Astrocyte (in vitro differentiated cells and primary cell): ENCODE data around the gene ENOSF1. TPM values are rescaled to one million over a fixed set of nuclear protein-coding genes. Genes with fewer than 3 reads are reported as not detected.

Experiments used
- DNase-seq: peaks from one replicate; pipeline ENCODE4 v3.0.0-alpha.2; 2010; ENCODE audit warnings: low read depth
- FAIRE-seq: peaks from 2 replicates; lab custom pipeline; 2011; peaks lifted over from hg19 to GRCh38; lab: Jason Lieb, UNC
- H2AFZ ChIP-seq: 2 replicates; pipeline ENCODE4 v1.6.0; 2012; ENCODE audit warnings: low read depth, low read length, inconsistent platforms
- H3K27ac ChIP-seq: 2 replicates; pipeline ENCODE4 v1.5.1; 2011; ENCODE audit warnings: low read depth, low read length, inconsistent platforms
- H3K27me3 ChIP-seq: 2 replicates; pipeline ENCODE4 v1.6.0; 2011; ENCODE audit warnings: low read length, inconsistent platforms; ENCODE audit not compliant: insufficient read depth
- H3K36me3 ChIP-seq: 2 replicates; pipeline ENCODE4 v1.5.1; 2011; ENCODE audit warnings: low read length, inconsistent platforms; ENCODE audit not compliant: insufficient read depth
- H3K4me1 ChIP-seq: 2 replicates; pipeline ENCODE4 v1.5.1; 2011; ENCODE audit warnings: low read length, inconsistent platforms; ENCODE audit not compliant: insufficient read depth
- H3K4me2 ChIP-seq: 2 replicates; pipeline ENCODE4 v1.6.0; 2012; ENCODE audit warnings: low read length, inconsistent platforms
- H3K4me3 ChIP-seq: 2 replicates; pipeline ENCODE4 v1.5.1; 2011; ENCODE audit warnings: low read depth, mild to moderate bottlenecking, low read length, inconsistent platforms; ENCODE audit not compliant: insufficient read depth
- H3K79me2 ChIP-seq: 2 replicates; pipeline ENCODE4 v1.6.0; 2012; ENCODE audit warnings: mild to moderate bottlenecking, low read length, inconsistent platforms; ENCODE audit not compliant: insufficient read depth
- H3K9ac ChIP-seq: 2 replicates; pipeline ENCODE4 v1.6.0; 2012; ENCODE audit warnings: mild to moderate bottlenecking, low read length, inconsistent platforms
- H3K9me3 ChIP-seq: 2 replicates; pipeline ENCODE4 v1.5.1; 2012; ENCODE audit warnings: low read depth, mild to moderate bottlenecking, low read length, inconsistent platforms; ENCODE audit not compliant: insufficient read depth
- H4K20me1 ChIP-seq: 2 replicates; pipeline ENCODE4 v1.6.0; 2012; ENCODE audit warnings: low read length, inconsistent platforms; ENCODE audit not compliant: insufficient read depth
- H3K27ac Mint-ChIP-seq: one replicate; pipeline ENCODE4 v1.8.0; 2021; ENCODE audit warnings: mild to moderate bottlenecking, mixed read lengths; ENCODE audit not compliant: unreplicated experiment
- H3K27me3 Mint-ChIP-seq: one replicate; pipeline ENCODE4 v1.8.0; 2021; ENCODE audit warnings: low read depth, mixed read lengths; ENCODE audit not compliant: unreplicated experiment
- H3K36me3 Mint-ChIP-seq: one replicate; pipeline ENCODE4 v1.8.0; 2021; ENCODE audit warnings: low read depth, mixed read lengths; ENCODE audit not compliant: unreplicated experiment
- H3K4me1 Mint-ChIP-seq: one replicate; pipeline ENCODE4 v1.8.0; 2021; ENCODE audit warnings: low read depth, mixed read lengths; ENCODE audit not compliant: unreplicated experiment
- H3K4me3 Mint-ChIP-seq: one replicate; pipeline ENCODE4 v1.8.0; 2021; ENCODE audit warnings: mild to moderate bottlenecking, moderate library complexity, mixed read lengths; ENCODE audit not compliant: unreplicated experiment
- H3K9me3 Mint-ChIP-seq: one replicate; pipeline ENCODE4 v1.8.0; 2021; ENCODE audit warnings: mild to moderate bottlenecking, mixed read lengths; ENCODE audit not compliant: unreplicated experiment
- EZH2 ChIP-seq: IDR thresholded peaks from 2 replicates; pipeline ENCODE4 v1.6.1; 2012; ENCODE audit warnings: mild to moderate bottlenecking, low read length, inconsistent platforms; ENCODE audit not compliant: insufficient read depth
- total RNA-seq: library from RNA; stranded (reverse); gene quantifications from 2 replicates; pipeline ENCODE4 v1.2.1, GENCODE V29; 2021
- TF ChIP-seq, protein P1 (sequence below): IDR thresholded peaks from 2 replicates; pipeline ENCODE4 v1.5.1; 2011; ENCODE audit warnings: low read depth, mild to moderate bottlenecking, inconsistent platforms, low read length, moderate library complexity; ENCODE audit not compliant: insufficient read depth

Gene ENOSF1
- total RNA-seq, 1 donor from 2014 or later: 14.4 TPM

DNA sequence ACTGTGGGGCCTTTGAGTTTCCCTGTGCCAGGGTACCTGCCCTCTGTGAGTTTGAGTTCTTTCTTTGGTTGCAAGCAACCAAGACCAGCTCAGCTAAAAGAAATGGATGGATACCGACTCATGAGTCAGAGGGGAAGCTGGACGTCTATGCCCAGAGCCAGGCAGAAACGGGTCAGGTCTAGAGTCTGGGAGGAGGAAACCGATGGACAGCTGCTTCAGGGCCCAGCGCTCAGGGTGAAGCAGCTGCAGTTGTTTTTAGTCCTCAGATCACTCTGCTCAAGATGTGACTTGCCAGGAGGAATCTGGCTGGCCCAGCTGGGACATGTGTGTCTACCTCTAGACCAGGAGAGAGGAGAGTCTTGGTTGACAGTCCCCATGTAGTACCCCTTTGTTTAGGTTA, 65.1 kb downstream of the ENOSF1 start:
- no peak overlapping the region for H3K9ac ChIP-seq
- Mint-ChIP-seq H3K27me3 (no peaks in the 10 kb centered on the region), H3K36me3 (no peaks in the 10 kb centered on the region), H3K27ac (no peak overlapping the region), H3K4me3 (no peak overlapping the region), H3K9me3 (peaks cover 1% of the 10 kb centered on the region), H3K4me1 (peaks cover 6% of the 10 kb centered on the region)
- no peaks in the 10 kb centered on the region for H3K4me1 ChIP-seq
- no peak overlapping the region for H3K27ac ChIP-seq
- H3K79me2 ChIP-seq: no peaks in the 10 kb centered on the region
- no peak overlapping the region for H3K4me2 ChIP-seq
- H4K20me1 ChIP-seq: no peaks in the 10 kb centered on the region
- H3K27me3 ChIP-seq: peaks cover 4% of the 10 kb centered on the region
- no peaks in the 10 kb centered on the region for H3K36me3 ChIP-seq
- no peaks in the 10 kb centered on the region for H3K9me3 ChIP-seq
- no peak for DNase-seq
- no peak overlapping the region for H3K4me3 ChIP-seq
- FAIRE-seq: no peak
- H2AFZ ChIP-seq: peak overlapping the region; percentile 8
- TF ChIP-seq, protein P1, sequence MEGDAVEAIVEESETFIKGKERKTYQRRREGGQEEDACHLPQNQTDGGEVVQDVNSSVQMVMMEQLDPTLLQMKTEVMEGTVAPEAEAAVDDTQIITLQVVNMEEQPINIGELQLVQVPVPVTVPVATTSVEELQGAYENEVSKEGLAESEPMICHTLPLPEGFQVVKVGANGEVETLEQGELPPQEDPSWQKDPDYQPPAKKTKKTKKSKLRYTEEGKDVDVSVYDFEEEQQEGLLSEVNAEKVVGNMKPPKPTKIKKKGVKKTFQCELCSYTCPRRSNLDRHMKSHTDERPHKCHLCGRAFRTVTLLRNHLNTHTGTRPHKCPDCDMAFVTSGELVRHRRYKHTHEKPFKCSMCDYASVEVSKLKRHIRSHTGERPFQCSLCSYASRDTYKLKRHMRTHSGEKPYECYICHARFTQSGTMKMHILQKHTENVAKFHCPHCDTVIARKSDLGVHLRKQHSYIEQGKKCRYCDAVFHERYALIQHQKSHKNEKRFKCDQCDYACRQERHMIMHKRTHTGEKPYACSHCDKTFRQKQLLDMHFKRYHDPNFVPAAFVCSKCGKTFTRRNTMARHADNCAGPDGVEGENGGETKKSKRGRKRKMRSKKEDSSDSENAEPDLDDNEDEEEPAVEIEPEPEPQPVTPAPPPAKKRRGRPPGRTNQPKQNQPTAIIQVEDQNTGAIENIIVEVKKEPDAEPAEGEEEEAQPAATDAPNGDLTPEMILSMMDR: no peak
- no peak for TF ChIP-seq EZH2

DNA sequence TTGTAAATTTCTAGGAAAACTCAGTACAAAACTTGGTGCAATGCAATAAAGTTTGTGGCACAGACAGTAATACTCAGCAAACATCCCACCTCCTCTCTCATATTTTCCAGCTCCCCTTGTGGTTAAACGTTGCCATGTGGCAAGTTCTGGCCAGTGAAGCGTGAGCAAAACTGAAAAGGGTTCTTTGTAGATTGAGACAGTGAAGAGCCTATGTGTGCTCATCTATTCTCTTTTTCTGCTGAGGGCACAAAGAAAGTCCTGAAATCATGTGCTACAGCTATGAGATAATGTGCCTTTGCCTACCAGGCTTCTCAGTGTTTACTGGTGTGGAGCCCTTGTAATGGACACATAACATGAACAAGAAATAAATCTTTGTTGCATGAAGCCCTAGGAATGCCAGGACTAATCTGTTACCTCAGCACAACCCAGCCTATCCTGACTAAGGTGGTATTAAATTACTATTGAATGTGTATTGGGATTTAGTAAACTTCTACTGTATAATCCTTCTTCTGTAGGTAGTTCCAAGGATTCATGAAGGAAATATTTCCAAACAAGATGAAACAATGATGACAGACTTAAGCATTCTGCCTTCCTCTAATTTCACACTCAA, 67.9 kb downstream of the ENOSF1 start:
- DNase-seq (no peak), FAIRE-seq (no peak)
- Histone ChIP-seq H3K4me2 (no peak overlapping the region), H4K20me1 (no peaks in the 10 kb centered on the region), H3K4me1 (no peaks in the 10 kb centered on the region), H3K9ac (no peak overlapping the region), H3K79me2 (no peaks in the 10 kb centered on the region), H3K4me3 (no peak overlapping the region), H3K36me3 (no peaks in the 10 kb centered on the region), H2AFZ (no peak overlapping the region), H3K9me3 (no peaks in the 10 kb centered on the region), H3K27ac (no peak overlapping the region), H3K27me3 (peaks cover 4% of the 10 kb centered on the region)
- H3K4me3 Mint-ChIP-seq: no peak overlapping the region
- H3K27ac Mint-ChIP-seq: no peak overlapping the region
- no peak for TF ChIP-seq EZH2
- TF ChIP-seq, protein P1: no peak
- H3K36me3 Mint-ChIP-seq: no peaks in the 10 kb centered on the region
- peaks cover 6% of the 10 kb centered on the region for H3K4me1 Mint-ChIP-seq
- H3K27me3 Mint-ChIP-seq: no peaks in the 10 kb centered on the region
- H3K9me3 Mint-ChIP-seq: peaks cover 1% of the 10 kb centered on the region

DNA sequence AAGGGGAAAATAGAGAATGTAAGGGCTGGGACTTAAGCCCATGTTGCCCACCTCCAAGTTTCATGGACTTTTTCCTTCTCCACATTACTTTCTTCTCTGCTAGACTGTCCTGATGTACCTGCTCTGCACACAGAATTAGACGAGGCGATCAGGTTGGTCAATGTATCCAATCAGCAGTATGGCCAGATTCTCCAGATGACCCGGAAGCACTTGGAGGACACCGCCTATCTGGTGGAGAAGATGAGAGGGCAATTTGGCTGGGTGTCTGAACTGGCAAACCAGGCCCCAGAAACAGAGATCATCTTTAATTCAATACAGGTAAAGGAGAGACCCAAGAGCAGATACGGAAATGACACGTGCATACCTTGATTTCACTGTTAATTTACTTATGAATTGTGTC, 71.2 kb downstream of the ENOSF1 start:
- no peaks in the 10 kb centered on the region for H3K36me3 ChIP-seq
- no peak overlapping the region for H2AFZ ChIP-seq
- DNase-seq (no peak), FAIRE-seq (peak; percentile 52)
- no peaks in the 10 kb centered on the region for H4K20me1 ChIP-seq
- no peaks in the 10 kb centered on the region for H3K36me3 Mint-ChIP-seq
- H3K9me3 ChIP-seq: no peaks in the 10 kb centered on the region
- peaks cover 4% of the 10 kb centered on the region for H3K27me3 ChIP-seq
- no peaks in the 10 kb centered on the region for H3K4me1 ChIP-seq
- no peaks in the 10 kb centered on the region for H3K27me3 Mint-ChIP-seq
- H3K4me3 Mint-ChIP-seq: no peak overlapping the region
- TF ChIP-seq EZH2: no peak
- TF ChIP-seq, protein P1: no peak
- H3K9ac ChIP-seq: no peak overlapping the region
- peaks cover 6% of the 10 kb centered on the region for H3K4me1 Mint-ChIP-seq
- no peak overlapping the region for H3K4me2 ChIP-seq
- H3K27ac Mint-ChIP-seq: no peak overlapping the region
- H3K27ac ChIP-seq: no peak overlapping the region
- no peak overlapping the region for H3K4me3 ChIP-seq
- H3K9me3 Mint-ChIP-seq: no peaks in the 10 kb centered on the region
- no peaks in the 10 kb centered on the region for H3K79me2 ChIP-seq
